SU-DHL-6 (cell line): Measurements from ENCODE around the gene FBLN7.

ENCODE experiments used
- H2AFZ ChIP-seq: fragments of 200-600 bp; sonication (generic); 2 replicates; pipeline ENCODE4 v1.6.1; 2014; ENCODE audit warnings: low read depth, mild to moderate bottlenecking, moderate library complexity, mixed read lengths, antibody characterized with exemption, low read length; ENCODE audit not compliant: severe bottlenecking
- H3F3A ChIP-seq: fragments of 200-600 bp; shearing (Covaris generic); 2 replicates; pipeline ENCODE4 v1.6.0; 2016; ENCODE audit warnings: antibody characterized with exemption, mild to moderate bottlenecking; ENCODE audit not compliant: insufficient read depth
- H3K27ac ChIP-seq: fragments of 200-600 bp; sonication (generic); 2 replicates; pipeline ENCODE4 v1.5.1; 2016; ENCODE audit warnings: low read depth, mild to moderate bottlenecking, low read length, moderate library complexity, mixed read lengths
- H3K27me3 ChIP-seq: fragments of 200-600 bp; sonication (generic), shearing (Covaris generic); 2 replicates; pipeline ENCODE4 v1.6.0; 2014; ENCODE audit warnings: mild to moderate bottlenecking, low read length
- H3K36me3 ChIP-seq: fragments of 200-600 bp; sonication (generic); 2 replicates; pipeline ENCODE4 v1.6.1; 2014; ENCODE audit warnings: mild to moderate bottlenecking, low read length, mixed read lengths
- H3K4me2 ChIP-seq: fragments of 300-600, 200-600 bp; shearing (Covaris generic), sonication (generic); 2 replicates; pipeline ENCODE4 v1.6.0; 2014; ENCODE audit warnings: low read length, low read depth, mild to moderate bottlenecking; ENCODE audit not compliant: poor library complexity, severe bottlenecking
- H3K4me3 ChIP-seq: fragments of 200-600 bp; sonication (generic); 2 replicates; pipeline ENCODE4 v1.5.1; 2014; ENCODE audit warnings: antibody characterized with exemption, low read length, mild to moderate bottlenecking, mixed read lengths; ENCODE audit not compliant: insufficient read depth, poor library complexity, severe bottlenecking
- H3K79me2 ChIP-seq: fragments of 200-600 bp; sonication (generic); 2 replicates; pipeline ENCODE4 v1.6.1; 2014; ENCODE audit warnings: mild to moderate bottlenecking, low read length, moderate library complexity; ENCODE audit not compliant: insufficient read depth
- H3K9ac ChIP-seq: fragments of 200-600 bp; sonication (generic); 2 replicates; pipeline ENCODE4 v1.7.0; 2014; ENCODE audit warnings: mild to moderate bottlenecking, low read length
- H3K9me2 ChIP-seq: fragments of 200-600 bp; sonication (generic); replicated peaks from 2 replicates; pipeline ENCODE4 v1.6.1; 2014; ENCODE audit warnings: low read length; ENCODE audit not compliant: insufficient read depth
- H3K9me3 ChIP-seq: fragments of 200-600 bp; sonication (generic); 2 replicates; pipeline ENCODE4 v1.6.1; 2014; ENCODE audit warnings: low read length, mixed read lengths; ENCODE audit not compliant: insufficient read depth
- H4K20me1 ChIP-seq: fragments of 200-600 bp; sonication (generic); 2 replicates; pipeline ENCODE4 v1.6.1; 2014; ENCODE audit warnings: low read depth, mild to moderate bottlenecking, antibody characterized with exemption, low read length, moderate library complexity, mixed read lengths
- EZH2phosphoT487 ChIP-seq: fragments of 200-600 bp; sonication (generic), shearing (Covaris generic); conservative IDR thresholded peaks from 2 replicates; pipeline ENCODE4 v1.6.1; 2018; ENCODE audit warnings: mild to moderate bottlenecking, antibody characterized with exemption, low read length, moderate library complexity, mixed read lengths
- TF ChIP-seq, protein P1 (sequence below): fragments of 200-600 bp; sonication (generic); IDR thresholded peaks from one replicate; pipeline ENCODE4 v1.5.1; 2017; ENCODE audit warnings: antibody characterized with exemption, mild to moderate bottlenecking, low read length, moderate library complexity; ENCODE audit not compliant: insufficient read depth, poor library complexity, severe bottlenecking

The FBLN7 gene

DNA sequence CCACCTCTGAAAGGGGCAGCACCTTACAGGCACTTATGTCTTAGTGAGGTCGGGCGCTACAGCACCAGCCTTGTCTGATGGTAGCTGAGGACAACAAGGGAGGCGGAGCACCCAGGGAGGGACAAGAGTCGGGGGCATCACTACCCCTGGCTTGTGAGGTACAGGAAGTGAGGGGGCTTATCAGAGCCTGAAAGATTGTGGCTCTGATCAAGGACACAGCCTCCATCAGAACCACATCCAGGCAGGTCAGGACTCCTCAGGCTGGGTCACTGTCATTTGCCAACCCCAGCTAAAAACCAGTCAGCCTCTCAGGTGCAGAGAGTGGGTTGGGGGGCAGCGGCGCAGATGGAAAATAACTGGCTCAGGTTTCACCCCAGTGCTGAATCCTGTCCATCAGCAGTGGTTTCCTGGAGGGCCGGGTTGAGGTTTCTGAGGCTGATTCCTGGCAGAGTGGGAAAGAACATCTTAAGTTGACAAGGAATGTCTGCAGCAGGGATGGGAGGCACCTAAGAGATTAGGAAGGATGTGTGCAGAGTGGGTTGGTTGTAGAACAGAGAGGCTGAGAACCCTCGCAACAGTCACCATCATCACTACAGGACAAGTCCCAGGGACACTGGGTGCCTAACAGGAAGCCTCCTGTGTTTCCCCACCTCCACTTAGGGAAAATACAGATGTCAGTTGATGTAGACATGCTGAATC lies 45.3 kb downstream of the FBLN7 start:
- H3F3A ChIP-seq, result no peaks in the 10 kb centered on the region
- H3K27ac ChIP-seq, result no peak overlapping the region
- H3K9ac ChIP-seq, result no peak overlapping the region

DNA sequence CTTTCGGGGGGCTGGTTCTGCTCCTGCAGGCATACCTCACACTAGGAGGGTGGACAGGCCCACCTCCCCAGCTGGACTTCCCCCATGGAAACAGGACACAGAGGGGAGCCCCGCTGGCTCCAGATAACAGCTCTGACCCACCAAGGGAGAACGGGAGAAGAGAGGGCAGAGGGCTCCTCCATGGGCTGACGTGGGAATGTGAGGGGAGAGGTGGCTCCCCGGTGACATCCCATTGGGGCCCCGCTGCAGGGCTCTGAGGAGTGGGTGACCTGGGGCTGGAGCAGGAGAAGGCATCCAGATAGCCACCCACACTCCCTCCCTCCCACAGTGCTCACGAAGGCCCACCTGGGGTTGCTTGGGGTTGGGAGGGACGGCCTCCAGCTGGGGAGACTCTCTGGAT lies 45.9 kb downstream of the FBLN7 start:
- H3K9ac ChIP-seq, result no peak overlapping the region
- no peak overlapping the region for H2AFZ ChIP-seq
- no peaks in the 10 kb centered on the region for H3K9me2 ChIP-seq
- TF ChIP-seq, protein P1, sequence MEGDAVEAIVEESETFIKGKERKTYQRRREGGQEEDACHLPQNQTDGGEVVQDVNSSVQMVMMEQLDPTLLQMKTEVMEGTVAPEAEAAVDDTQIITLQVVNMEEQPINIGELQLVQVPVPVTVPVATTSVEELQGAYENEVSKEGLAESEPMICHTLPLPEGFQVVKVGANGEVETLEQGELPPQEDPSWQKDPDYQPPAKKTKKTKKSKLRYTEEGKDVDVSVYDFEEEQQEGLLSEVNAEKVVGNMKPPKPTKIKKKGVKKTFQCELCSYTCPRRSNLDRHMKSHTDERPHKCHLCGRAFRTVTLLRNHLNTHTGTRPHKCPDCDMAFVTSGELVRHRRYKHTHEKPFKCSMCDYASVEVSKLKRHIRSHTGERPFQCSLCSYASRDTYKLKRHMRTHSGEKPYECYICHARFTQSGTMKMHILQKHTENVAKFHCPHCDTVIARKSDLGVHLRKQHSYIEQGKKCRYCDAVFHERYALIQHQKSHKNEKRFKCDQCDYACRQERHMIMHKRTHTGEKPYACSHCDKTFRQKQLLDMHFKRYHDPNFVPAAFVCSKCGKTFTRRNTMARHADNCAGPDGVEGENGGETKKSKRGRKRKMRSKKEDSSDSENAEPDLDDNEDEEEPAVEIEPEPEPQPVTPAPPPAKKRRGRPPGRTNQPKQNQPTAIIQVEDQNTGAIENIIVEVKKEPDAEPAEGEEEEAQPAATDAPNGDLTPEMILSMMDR, result no peak
- TF ChIP-seq EZH2phosphoT487, result no peak
- no peak overlapping the region for H3K4me3 ChIP-seq
- H3K27me3 ChIP-seq, result no peaks in the 10 kb centered on the region
- no peaks in the 10 kb centered on the region for H3K9me3 ChIP-seq
- no peaks in the 10 kb centered on the region for H4K20me1 ChIP-seq
- no peaks in the 10 kb centered on the region for H3K79me2 ChIP-seq
- no peak overlapping the region for H3K4me2 ChIP-seq
- no peak overlapping the region for H3K27ac ChIP-seq
- no peaks in the 10 kb centered on the region for H3F3A ChIP-seq
- H3K36me3 ChIP-seq, result no peaks in the 10 kb centered on the region

More for the DNA sequence above, 45.3 kb downstream of the FBLN7 start:
- H3K4me2 ChIP-seq, result no peak overlapping the region
- H4K20me1 ChIP-seq, result no peaks in the 10 kb centered on the region
- no peaks in the 10 kb centered on the region for H3K9me2 ChIP-seq
- no peaks in the 10 kb centered on the region for H3K79me2 ChIP-seq
- no peaks in the 10 kb centered on the region for H3K9me3 ChIP-seq
- H2AFZ ChIP-seq, result no peak overlapping the region
- no peak for TF ChIP-seq EZH2phosphoT487
- TF ChIP-seq, protein P1, result no peak
- H3K4me3 ChIP-seq, result no peak overlapping the region
- no peaks in the 10 kb centered on the region for H3K36me3 ChIP-seq
- no peaks in the 10 kb centered on the region for H3K27me3 ChIP-seq

DNA sequence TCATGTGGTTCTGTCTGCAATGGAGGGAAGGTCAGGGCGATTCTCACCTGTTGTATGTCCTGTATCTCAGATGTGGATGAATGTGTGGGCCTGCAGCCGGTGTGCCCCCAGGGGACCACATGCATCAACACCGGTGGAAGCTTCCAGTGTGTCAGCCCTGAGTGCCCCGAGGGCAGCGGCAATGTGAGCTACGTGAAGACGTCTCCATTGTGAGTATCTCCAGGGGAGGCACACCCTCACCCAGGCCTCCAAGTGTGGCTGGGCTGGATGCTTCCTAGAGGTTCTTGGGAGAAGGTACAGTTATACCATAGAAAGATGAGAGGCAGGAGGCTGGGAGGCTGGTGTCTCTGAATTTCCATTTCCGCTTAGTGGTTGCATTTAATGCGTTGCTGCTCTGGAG lies 46.9 kb downstream of the FBLN7 start:
- no peak overlapping the region for H2AFZ ChIP-seq
- no peaks in the 10 kb centered on the region for H3F3A ChIP-seq
- no peaks in the 10 kb centered on the region for H3K36me3 ChIP-seq
- no peaks in the 10 kb centered on the region for H3K9me3 ChIP-seq
- no peaks in the 10 kb centered on the region for H3K79me2 ChIP-seq
- no peaks in the 10 kb centered on the region for H4K20me1 ChIP-seq
- no peak overlapping the region for H3K9ac ChIP-seq
- H3K4me2 ChIP-seq, result no peak overlapping the region
- TF ChIP-seq EZH2phosphoT487, result no peak
- TF ChIP-seq, protein P1, result no peak
- no peaks in the 10 kb centered on the region for H3K9me2 ChIP-seq
- no peak overlapping the region for H3K4me3 ChIP-seq
- no peak overlapping the region for H3K27ac ChIP-seq
- H3K27me3 ChIP-seq, result no peaks in the 10 kb centered on the region
